Activated CD4-positive, CD25-positive, alpha-beta regulatory T cell treated with anti-CD3 and anti-CD28 coated beads, Interleukin-2, amount 50 U/mL, for 72 hours (primary cell): ENCODE data around the gene EPB41L3.
"Not testable (repeated sequence)": the region's sequence is repeated elsewhere in the genome, so short reads cannot be mapped to it uniquely, and the experiment has no call there.

Source experiments
- DNase-seq: peaks from one replicate; pipeline ENCODE4 v3.0.0; 2021

Gene EPB41L3

DNA sequence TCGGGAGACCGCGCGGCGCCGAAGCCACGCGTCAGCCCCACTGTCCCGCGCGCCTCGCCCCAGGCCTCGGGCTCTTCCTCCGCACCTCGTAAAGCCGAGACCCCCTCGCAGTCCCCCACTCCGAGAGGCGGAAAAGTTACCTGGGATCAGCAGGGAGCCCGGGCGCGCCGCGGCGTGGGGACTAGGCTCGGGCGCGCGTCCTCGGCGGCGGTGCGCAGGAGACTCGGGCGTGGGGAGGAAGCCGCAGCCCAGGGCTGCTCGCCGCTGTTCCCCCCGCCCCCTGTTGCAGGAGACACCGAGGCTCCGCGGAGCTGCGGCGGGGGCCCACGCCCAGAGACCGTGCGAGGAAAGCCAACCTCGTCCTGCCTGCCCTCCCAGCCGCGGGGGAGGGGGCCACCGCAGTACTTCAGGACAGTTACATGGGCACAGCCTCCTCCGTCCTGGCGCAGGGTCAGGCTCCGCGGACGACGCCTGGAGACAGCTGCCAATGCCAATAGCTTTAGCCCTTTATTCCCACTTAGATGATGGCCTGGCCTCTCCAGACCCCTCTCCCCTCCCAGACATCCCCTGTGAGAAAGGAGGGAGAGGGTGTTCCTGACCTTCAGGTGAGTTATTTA is at the start of gene EPB41L3:
Gene EPB41L3, minus strand, starts transcription at position 225 of the 617 bp plus-strand sequence. CDS start 54,814 bp downstream, outside the sequence.
- DNase-seq = no peak

DNA sequence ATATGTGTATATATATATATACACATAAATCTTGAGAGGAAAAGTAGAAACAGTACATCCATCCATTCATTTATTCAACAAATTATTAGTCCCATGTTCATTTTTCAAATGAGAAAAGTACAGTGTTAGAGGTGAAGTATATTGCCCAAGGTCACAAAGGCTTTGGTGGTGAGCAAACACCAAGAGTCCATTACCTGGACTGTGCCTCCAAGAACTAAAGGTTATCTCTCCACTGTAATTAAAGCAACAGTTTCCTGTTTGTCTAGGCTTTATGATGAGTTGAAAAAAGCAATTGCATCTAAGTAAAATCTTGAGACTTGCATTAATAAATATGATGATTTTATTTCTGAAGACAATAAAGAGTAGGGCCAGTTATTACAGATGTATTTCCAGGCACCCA is 44.7 kb upstream of the EPB41L3 start:
- no peak for DNase-seq

DNA sequence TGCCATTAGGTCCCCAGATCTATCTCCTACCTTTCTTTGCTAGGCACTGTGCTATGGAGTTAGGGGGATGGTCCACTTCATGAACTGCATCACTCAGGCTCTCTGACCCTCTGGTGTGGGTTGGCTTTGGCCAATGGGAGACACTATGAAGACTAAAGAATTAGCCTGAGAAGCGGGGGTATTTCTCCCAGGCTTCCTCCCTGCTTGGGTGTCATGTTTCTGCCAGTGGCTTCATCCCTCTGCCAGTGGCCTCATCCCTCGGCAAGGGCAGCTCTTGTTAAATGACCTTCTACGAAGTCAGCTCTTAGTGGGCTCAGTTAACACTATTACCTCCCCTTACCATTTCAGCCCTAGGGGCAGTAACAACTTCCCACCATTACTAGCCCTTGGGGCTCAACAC is 41.9 kb upstream of the EPB41L3 start:
- DNase-seq = no peak

DNA sequence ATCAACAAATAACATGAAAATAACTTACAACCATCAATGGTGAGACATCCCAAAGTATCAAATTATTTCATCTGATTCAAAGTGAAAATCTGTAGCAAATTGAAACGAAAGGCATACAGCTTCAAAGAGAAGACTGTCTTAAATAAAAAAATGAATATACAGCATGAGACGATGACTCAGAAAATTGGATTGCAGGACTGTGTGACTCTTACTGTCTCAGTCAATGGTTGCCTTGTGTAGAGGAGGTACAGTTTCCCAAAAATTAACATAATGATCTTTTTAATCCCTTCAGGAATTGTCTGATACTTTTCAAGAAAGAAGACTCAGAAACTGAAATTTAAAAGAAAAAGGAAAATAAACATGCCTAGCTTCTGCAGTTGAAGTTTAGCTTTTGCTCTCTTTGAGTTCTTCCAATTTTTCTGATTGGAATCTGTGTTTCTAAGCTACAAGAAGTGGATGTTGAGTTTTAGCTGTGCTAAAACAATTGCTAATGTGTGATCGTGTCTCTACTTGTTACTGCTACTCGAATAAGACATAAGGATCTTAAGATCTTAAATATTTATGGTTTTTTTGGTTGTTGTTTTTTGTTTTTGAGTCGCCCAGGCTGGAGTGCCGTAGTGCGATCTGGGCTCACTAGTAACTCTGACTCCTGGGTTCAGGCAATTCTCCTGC is 41.1 kb upstream of the EPB41L3 start:
- no peak for DNase-seq

DNA sequence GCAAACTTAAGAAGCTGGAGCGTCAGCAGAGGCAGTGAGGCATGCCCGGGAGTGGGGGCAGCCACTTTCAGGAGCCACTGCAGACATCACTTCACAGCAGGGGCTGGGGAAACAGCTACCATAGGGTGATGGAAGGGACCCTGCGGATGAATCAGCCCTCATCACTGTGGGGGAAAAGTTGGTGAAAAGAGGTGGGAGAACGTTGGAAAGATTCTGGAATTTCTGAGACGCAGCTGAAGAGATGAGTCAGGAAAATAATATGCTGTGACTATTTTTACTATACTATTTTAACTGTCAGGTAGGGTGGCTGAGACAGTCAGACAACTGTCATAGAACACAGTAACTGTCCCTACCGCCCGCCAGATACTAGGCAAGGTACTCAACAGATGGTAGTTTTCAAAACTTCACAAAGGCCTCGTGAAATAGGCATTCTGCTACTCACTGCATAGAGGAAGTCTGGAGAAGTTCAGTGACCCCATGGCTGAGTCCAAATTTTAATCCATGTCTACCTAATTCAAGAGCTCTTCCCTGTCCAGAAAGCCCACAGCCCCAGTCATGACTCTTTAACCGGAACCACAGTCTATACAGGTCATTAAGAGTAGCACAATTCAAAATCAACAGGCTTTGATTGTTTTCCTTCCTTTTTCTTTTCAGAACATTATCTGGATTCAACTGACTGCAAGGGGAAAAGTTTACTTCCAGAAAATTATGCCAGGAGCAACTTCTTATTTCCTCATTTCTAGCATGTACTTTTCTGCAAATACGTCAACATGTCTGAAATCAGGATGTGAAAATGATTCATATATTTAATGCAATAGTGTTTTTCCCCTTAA is 39.3 kb upstream of the EPB41L3 start:
- no peak for DNase-seq

DNA sequence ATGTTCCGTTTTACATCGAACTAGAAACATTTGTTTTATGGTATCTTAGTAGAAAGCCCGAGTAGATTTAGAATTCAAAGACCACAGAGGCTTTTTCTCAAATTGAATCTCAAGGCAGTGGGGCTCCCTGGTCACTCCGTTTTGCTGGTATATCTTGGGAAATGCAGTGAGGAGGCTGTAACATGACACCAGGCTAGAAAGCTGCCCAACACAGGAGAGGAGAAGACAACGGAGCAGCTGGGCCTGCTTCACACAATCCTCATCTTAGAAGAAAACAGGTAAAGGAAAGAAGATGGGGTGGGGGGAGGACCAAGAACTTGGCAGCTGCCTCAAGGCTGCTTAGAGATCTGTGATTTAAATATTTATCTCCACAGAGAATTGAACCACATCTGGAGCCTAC is 38.3 kb upstream of the EPB41L3 start:
- DNase-seq = no peak

DNA sequence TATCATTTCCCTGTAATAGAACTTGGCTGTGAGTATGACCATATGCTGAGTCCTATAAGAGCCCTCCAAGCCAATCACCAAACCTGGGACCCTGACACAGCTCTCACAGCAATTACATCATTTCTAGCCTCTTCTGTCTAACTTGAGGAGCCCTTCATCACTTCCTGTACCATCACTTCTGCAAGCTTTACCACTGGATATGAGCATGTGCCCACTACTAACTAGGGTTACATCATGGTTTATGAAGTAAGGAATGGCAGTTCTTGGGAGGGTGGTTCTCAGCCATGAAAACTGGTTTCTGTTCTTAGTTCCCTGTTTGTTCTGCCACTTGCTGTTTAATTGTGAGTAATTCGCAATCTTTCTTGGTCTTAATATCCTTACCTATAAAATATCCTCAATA is 31.0 kb upstream of the EPB41L3 start:
- no peak for DNase-seq

DNA sequence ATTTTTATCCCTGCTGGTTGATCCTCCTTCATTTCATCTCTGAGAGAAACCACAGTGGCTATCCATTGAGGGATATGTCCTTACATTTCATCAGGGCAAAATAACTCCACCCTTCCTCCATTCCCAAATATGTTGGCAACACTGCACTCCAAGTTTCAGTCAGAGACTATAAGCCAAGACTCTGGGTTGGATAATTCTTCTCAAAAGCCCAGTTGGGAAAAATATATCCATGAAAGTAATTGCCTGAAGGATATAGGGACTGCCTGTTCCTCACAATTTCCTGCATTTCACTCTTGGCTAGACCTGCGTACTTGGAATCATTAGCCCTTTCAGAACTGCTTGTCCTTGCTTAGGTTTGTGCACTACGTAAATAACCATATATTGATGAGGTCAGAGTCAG is 27.9 kb upstream of the EPB41L3 start:
- no peak for DNase-seq

DNA sequence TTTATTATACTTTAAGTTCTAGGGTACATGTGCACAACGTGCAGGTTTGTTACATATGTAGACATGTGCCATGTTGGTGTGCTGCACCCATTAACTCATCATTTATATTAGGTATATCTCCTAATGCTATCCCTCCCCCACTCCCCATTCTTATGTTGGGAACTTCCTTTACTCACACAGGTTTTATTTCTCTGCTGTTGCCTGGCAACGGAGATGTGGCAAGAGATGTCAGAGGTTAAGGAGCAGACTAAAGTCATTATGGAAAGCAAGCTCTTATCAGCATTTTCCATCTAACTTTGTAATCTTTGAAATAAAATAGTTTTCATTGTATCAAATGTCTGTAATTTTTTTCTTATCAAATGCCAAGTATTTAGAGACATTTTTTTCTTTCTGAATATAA is 26.8 kb upstream of the EPB41L3 start:
- not testable (repeated sequence) for DNase-seq

DNA sequence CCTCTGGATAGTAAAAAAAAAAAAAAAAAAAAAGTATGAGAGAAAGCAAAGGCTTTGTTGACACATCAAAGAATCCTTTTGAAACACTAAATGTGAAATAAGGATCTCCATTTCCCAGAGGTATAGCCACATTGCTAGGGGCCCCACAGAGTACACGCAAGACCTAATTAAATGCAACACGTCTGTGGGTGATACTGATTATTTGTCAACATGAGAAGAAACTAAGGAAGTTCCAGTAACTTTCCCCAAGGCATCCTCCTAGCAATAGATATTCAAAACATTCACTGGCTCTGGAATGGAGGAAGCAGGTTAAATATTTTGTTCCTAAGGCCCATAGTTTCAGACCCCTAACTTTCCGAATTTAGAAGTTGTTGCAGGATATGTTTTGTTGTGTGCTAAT is 24.6 kb upstream of the EPB41L3 start:
- no peak for DNase-seq

DNA sequence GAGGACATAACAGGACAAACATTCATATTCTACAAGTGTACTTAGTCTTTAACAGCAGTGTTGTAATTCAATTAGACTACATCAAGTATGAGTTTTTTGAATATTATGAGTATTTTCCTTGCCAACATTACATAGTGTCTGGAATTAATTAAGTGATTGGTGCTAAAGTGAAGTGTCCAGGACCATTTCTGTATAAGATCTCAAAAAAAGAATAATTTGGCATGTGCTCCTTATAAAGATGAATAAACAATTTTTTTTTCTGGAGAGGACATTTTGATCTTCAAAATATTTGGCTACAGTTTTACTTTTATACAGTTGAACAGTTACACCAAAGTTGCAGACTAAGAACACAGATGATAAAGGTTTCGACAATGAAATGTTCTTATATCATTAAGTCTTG is 15.1 kb upstream of the EPB41L3 start:
- no peak for DNase-seq

DNA sequence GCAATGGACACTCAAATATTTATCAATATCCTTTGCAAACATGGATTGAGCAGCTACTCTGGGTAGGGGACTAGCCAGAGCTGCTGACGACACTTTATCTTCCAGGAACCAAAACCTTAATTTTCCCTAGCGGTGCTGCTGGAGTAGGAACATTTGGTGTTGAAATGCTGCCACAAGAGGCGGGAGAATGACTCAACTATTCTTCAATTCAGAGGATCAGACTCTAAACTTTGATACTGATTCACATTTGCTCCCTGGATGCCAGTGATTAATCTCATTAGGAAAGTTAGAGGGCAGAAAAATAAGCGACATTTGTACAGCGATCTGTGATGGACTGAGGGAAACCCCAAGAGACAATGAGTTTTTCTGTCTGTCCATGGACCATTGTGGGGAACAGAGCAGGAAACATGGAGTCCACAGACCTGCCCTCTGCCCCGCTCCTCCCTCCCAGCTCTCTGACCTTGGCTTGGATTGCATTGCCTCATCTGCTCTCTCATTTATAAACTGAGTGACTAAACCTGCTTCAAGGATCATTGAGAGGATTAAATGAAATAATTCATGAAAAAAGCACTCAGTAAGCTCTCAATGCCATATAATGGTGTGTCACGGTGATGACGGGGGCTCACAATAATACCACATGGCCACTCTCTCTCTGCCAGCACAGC is 12.6 kb upstream of the EPB41L3 start:
- DNase-seq = no peak

DNA sequence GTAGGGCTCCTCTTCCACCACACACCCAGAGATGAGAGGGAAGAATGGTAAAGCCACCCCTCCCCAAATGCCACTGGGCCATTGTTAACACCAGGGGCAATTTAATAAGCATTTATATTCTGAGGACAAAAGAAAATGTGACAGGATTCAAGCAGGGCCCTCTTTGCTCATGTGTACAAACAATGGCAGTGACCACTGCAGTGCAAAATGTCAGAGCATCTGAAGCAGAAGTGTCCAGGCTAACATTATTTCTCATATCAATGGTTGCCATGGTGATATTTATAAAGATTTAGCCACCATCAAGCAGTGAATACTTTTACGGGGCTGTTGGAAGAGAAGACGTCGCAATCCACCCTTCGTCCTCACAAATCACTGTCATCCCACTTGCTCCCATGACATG is 10.8 kb upstream of the EPB41L3 start:
- DNase-seq = no peak

DNA sequence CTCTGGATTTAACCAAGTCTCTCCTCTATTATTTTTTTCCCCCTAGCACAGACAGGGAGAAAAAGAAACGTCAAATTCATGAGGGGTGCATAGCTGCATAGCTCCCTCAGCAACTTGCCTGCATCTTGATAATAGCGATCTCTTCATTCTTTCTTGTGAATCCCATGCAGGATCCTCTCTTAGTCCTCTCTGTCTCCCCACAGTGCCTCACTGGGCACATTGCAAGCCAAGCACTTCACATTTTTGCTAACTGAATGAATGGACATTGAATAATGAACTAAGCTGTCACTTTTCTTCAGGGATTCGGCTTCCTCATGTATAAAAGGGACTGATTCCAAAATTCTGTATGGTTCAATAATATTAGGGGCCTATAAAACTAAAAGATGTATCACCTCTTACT is 2.9 kb upstream of the EPB41L3 start:
- DNase-seq = no peak

DNA sequence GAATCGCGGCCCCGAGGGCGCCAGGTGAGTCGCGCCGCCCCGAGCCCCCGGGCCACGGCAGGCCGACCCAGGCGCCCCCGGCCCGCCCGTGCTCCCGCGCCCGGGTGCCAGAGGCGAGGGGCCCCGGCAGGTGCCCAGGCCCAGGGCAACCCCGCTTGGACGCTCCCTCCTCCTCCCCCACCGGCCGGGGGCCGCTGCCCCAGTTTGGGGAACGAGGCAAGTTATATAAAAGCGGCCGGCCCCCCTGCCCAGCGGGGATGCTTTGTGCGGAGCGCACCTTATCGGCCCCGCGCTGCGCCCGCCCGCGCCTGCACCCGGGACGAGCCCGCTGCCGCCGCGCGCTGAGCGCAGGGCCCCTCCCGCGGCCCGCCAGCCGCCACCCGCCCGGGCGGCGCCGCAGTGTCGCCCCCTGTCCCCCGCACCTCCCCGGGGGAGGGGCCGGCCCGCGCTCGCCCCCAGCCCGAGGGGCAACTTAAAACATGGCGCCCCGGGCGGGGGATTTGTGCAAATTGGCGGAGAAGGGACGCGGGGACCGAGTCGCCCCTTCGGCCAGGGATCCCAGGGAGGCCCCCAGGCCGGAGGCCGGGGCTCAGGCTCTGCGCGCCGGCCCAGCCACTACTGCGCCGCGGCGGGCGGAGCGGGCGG is 639 bp downstream of the EPB41L3 start:
- DNase-seq = no peak

DNA sequence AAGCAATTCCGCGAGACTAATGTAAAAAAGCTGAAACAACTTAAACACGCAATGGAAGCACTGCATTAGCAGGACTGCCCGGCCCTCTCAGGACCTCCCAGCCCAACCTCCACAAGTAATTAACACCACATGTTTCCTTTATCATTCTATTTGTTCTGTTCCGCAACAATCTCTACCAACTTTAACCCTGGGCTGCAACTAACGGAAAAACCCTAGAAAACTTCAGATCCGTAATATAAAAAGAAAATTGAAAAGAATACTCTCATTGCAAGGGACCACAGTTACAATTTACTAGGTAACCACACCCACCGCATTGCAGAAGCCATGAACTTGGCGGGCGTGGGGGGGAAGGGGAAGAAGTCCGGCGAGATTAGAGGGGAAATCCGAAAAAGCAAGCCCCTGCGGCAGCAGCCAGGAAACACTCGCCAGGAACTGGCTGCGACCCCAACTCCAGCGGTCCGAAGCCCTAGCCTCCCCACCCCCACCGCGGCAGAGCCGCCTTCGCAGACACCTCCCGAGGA is 1.2 kb downstream of the EPB41L3 start:
- DNase-seq = no peak

DNA sequence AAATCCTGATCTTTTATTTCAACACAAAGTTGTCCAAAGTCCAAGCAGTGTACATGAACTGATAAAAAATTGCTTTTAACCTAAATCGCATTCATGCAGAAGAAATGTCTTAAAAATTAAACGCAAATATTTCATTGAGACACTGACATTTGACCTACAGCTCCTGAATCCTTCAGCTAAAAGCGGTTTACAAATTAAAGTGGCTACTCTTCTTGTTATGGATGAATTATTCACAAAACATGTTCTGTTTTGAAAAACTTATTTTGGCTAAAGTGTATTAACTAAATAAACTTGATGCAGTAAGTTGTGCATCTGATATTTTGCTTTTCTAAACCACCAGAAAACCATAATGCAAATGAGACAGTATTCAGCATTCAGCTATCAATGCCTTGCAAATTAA is 2.2 kb downstream of the EPB41L3 start:
- DNase-seq = no peak

DNA sequence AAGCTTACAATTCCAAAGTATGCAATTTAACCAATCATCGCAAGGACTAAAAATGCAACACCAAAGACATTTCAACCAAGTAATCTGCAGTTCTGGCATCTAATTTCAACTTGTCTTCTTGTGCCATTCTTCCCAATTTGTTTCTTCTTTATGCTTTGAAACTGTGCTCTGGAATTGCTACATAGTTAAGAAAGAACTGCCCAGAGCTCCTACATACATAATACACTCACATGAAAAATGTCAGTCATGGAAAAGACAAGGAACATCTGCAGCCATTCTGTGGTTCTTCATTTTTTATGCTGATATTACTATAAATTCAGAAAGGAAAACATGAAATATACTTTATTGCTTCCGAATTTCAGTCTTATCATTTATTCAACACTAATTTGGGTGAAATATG is 4.4 kb downstream of the EPB41L3 start:
- DNase-seq = no peak

DNA sequence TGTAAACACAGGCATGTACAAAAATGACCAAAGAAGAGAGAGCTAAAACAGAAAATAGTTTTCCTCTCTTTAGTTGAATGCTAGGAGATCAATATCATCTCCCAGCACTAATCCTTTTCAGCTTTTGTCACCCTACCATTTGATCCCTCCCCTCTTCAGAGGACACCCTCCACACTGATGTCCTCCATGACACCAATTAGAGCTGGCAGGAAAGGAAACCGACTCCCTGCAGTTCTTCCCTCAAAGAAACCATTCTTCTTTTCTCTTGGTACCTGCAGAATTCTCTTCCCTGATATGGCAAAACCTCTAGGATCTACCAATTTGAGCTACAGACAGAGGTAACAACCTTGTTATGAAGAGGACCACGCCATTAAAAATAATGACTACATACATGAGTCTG is 5.3 kb downstream of the EPB41L3 start:
- DNase-seq = no peak

DNA sequence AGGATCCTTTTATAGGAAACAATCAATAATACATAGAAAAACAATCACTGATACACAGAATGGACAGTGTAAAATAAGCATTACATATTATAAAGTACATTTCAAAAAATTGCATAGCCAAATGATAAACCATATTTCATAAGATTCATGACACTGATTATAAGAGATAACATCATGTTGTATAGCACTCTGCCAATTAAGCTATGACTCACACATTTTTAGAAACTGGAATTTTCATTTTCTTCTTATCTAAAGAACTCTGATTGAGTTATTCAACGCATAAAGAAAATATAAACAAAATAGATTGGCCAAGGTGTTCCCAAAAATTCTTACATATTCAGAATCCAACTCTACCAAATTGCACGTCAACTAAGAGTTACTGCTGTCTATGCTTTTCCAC is 5.9 kb downstream of the EPB41L3 start:
- DNase-seq = no peak

DNA sequence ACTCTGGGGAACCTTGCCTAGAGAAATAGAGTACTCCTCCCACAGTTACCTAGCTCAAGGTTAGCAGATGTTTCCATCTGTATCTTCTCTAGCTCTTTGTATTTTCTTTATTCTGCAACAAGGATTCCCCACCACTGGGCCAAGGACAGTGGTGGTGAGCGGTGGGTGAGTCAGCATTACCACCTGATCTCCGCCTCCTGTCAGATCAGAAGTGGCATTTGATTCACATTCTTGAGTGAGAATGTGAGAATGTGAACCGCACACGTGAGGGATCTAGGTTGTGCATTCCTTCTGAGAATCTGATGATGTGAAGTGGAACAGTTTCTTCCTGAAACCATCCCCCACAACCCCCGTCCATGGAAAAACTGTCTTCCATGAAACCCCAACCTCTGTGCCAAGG is 9.0 kb downstream of the EPB41L3 start:
- no peak for DNase-seq

DNA sequence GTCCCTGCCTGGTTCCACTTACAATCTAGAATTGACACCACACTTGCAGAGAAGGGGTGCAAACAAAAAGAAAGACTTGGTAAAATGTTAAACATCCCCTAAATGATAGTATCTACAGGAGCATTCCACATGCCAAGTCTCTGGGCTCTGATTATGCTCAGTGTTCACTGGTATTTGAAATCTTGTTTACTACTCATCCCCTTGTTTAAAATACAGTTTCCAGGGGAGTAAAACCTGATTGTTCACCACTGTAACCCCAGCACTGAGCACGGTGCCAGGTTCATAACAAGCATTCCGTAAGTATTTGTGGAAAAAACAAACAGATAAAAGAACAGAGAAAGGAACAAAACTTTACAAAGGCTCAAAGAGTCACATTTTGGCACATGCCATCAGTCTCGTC is 11.7 kb downstream of the EPB41L3 start:
- DNase-seq = no peak

DNA sequence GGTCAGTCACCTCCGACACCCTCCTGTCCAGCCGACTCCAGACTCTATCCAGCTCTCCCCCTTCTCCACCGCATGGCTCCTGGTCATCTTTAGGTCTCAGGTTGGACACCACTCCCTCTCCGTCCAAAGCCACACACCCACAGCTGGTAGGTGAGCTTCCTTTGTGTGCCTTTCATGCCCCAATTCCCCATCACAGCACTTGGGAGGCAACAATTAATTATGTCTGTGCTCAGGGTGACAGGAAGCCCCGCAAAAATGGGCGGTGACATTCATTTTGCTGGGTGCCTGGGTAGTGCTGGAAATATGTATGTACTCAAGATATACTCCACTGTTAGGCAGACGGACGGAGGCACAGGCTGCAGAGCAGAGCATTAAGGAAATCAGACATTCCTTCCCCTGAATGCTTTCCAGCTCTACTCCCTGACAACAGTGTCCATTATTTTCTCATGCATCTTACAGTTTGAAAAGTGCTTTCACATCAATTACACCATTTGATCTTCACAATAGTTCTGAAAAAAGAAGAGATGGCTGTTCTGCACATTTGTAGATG is 13.1 kb downstream of the EPB41L3 start:
- DNase-seq = no peak
